Cardiac septum (tissue), 1 donor: ENCODE results near the gene FRS2. TPM values are rescaled to one million over a fixed set of nuclear protein-coding genes. Genes with fewer than 3 reads are reported as not detected.

Experiments used
- DNase-seq: peaks from one replicate; pipeline ENCODE4 v3.0.0-alpha.2; 2020; ENCODE audit warnings: low spot score
- intact Hi-C: fragments of 100-400 bp; cut with DNase I; formaldehyde crosslinking; loops from one replicate; pipeline ENCODE4 v1.14.0; 2022
- total RNA-seq: library from RNA; stranded (reverse); fragmentation: NEBNext Ultra II Directional; extraction: Animal tissue kit (Norgen Biotek cat#: 25700); gene quantifications from one replicate; pipeline ENCODE4 v1.2.1, GENCODE V29; 2021
- donor health status: DM: no; HTN: no; CAD: no.

The FRS2 gene
- total RNA-seq, 1 donor from 2014 or later, result 22.6 TPM

- intact Hi-C loops, result no loop called here
These were observed 10.7 kb upstream of the FRS2 start for GRCh38 chr12:69459477-69459876.

GRCh38 chr12:69464428-69464827 is 5.8 kb upstream of the FRS2 start:
- DNase-seq, result no peak
- intact Hi-C loops, result no loop called here

More at GRCh38 chr12:69459477-69459876, 10.7 kb upstream of the FRS2 start:
- no peak for DNase-seq

DNA sequence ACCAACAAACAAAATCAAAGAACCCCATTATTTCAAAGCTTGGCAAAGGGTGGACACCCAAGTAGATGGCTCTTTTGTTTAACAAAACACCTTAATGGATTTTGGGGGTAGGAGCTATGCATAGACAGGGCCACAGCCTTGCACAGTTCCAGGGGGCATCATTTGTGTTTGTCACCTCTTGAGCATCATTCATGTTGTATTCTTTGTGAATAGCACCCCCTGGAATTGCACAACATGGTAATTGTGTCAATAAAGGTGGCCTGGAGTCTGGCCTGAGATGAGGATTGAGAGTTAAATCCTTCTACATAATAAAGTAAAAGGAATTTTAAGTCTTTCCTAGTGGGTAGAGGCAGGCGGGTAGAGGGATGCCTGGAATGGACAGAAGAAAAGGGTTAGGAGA is 3.3 kb upstream of the FRS2 start:
- no peak for DNase-seq
- intact Hi-C loops, result no loop called here

GRCh38 chr12:69467366-69467765 is 2.8 kb upstream of the FRS2 start:
- DNase-seq, result no peak
- intact Hi-C loops, result no loop called here

DNA sequence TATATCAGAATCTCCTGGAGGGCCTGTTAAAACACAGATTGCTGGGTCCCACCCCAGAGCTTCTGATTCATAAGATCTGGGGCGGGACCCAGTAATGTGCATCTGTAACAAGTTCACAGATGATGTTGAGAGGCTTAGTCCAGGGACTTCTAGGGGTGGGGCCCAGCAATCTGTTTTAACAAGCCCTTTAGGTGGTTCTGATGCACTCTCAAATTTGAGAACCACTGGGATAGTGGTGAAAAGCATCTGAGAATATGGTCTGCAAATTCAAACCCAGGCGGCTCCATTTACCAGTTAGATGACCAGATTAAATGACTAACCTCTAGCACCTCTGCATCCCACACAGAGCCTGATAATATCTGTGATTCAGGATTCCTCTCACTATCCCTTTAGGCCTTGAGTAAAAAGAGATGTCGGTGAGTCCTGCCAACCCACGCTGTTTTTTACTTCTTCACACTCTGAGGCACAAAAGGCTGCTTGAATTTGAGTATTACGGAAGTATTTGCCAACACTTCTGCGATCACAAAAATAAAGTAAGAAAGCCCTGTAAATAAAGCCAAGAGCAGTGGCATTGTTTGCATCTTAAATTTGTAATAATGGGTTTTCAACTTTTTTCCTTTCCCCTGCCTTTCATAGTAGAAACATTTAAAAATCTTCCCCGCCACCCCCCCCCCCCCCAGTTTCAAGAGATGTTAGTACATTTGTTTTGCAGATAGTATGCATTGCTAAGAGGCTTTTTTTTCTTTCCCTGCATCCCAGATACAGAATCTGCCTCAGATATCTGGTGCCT is 1.8 kb upstream of the FRS2 start:
- DNase-seq, result no peak
- intact Hi-C loops, result no loop called here

DNA sequence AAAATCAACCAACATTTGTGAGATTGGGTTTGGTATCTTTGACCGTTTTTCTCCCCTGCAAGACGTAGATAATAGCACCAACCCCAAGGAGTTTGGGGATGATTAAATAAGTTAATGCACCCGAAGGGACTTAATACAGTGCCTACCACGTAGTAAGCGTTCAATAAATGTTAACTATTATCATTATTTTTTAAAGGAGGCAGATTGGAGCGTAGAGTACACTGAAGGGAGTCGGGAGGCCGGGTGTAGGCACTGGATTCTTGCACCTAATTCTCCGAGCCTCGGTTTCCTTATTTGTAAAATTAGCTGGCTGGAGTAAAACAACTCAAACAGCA is 367 bp upstream of the FRS2 start:
- intact Hi-C loops, result loop anchor here (2.0 to 5.0 kb wide), 3 partner anchors 102 to 233 kb away; partner anchors contain the start of genes CPSF6 and YEATS4
- no peak for DNase-seq

DNA sequence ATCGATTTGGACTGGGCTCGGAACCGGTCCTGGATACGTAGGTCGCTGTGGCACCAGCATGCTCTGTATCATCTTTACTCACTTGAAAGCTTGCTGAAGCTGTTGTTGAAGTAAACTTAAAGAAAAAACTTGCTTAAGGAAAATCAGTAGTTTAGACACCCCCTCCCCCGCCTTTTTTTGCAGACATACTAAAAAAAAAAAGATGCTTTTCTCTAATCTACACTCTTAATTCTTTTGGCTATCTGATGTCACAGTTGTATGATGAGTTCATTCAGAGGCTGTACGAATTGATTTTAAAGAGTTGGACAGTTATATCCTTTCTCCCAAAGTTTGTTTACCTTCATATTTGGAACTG is 865 bp downstream of the FRS2 start:
- intact Hi-C loops, result loop anchor here (2.0 to 5.0 kb wide), 3 partner anchors 101 to 234 kb away; partner anchors contain the start of genes CPSF6 and YEATS4
- no peak for DNase-seq

DNA sequence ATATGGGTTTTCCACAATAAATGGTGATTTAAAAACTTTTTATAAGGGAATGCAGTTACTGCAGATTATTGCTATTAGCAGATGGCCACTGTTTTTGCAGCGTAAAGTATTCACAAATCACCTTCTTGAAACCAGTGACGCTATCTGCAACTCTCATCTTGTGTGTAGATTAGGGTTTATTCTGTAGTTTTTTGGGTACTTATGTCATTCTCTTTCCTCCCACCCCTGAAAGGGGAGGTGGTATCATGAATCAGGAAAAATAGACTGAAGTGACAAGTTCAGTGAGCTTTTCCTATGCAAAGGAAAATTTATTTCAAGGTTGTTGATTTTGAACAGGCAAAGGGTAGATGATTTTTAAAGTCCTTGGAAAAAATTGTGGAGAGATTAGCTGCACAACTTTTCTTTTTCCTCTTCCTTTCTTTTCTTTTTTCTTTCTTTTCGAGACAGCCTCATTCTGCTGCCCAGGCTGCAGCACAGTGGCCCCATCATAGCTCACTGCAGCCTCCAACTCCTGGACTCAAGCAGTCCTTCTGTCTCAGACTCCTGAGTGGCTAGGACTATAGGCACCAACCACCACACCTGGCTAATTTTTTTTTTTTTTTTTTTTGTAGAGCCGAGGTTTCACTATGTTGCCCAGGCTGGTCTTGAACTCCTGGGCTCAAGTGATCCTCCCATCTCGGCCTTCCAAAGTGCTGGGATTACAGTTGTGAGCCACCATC is 1.6 kb downstream of the FRS2 start:
- DNase-seq, result no peak
- intact Hi-C loops, result loop anchor here (2.0 to 5.0 kb wide), 3 partner anchors 100 to 235 kb away; partner anchors contain the start of genes CPSF6 and YEATS4

- DNase-seq, result no peak
- intact Hi-C loops, result loop anchor here (5.0 kb wide), 2 partner anchors 99 to 236 kb away; partner anchors contain the start of gene CPSF6
These were observed 3.1 kb downstream of the FRS2 start for GRCh38 chr12:69473262-69473661.

GRCh38 chr12:69474456-69474855 is 4.3 kb downstream of the FRS2 start:
- no peak for DNase-seq
- intact Hi-C loops, result loop anchor here (5.0 kb wide), 2 partner anchors 98 to 237 kb away; partner anchors contain the start of gene CPSF6

GRCh38 chr12:69475237-69475975 is 5.2 kb downstream of the FRS2 start:
- intact Hi-C loops, result no loop called here
- DNase-seq, result no peak

- intact Hi-C loops, result no loop called here
- DNase-seq, result no peak
These were observed 6.3 kb downstream of the FRS2 start for GRCh38 chr12:69476276-69477017.

GRCh38 chr12:69479675-69480074 is 9.5 kb downstream of the FRS2 start:
- DNase-seq, result no peak
- intact Hi-C loops, result no loop called here

GRCh38 chr12:69480698-69481097 is 10.5 kb downstream of the FRS2 start:
- intact Hi-C loops, result no loop called here

GRCh38 chr12:69481133-69481532 is 10.9 kb downstream of the FRS2 start:
- no peak for DNase-seq
- intact Hi-C loops, result no loop called here

More at GRCh38 chr12:69480698-69481097, 10.5 kb downstream of the FRS2 start:
- DNase-seq, result no peak

- DNase-seq, result no peak
- intact Hi-C loops, result no loop called here
These were observed 13.5 kb downstream of the FRS2 start for GRCh38 chr12:69483700-69484099.

GRCh38 chr12:69484428-69484827 is 14.2 kb downstream of the FRS2 start:
- DNase-seq, result no peak
- intact Hi-C loops, result no loop called here

- DNase-seq, result no peak
These were observed 20.9 kb downstream of the FRS2 start for GRCh38 chr12:69490920-69491643.

GRCh38 chr12:69492739-69493138 is 22.6 kb downstream of the FRS2 start:
- DNase-seq, result no peak
- intact Hi-C loops, result no loop called here

More at GRCh38 chr12:69490920-69491643, 20.9 kb downstream of the FRS2 start:
- intact Hi-C loops, result no loop called here
